Ammon's horn (tissue), 1 donor: ENCODE measurements around the gene MKRN2.
"Not testable (repeated sequence)": the region's sequence is repeated elsewhere in the genome, so short reads cannot be mapped to it uniquely, and the experiment has no call there.

Experiments
- DNase-seq: peaks from one replicate; pipeline ENCODE4 v3.0.0-alpha.2; 2016; ENCODE audit warnings: low spot score

Gene MKRN2, protein sequence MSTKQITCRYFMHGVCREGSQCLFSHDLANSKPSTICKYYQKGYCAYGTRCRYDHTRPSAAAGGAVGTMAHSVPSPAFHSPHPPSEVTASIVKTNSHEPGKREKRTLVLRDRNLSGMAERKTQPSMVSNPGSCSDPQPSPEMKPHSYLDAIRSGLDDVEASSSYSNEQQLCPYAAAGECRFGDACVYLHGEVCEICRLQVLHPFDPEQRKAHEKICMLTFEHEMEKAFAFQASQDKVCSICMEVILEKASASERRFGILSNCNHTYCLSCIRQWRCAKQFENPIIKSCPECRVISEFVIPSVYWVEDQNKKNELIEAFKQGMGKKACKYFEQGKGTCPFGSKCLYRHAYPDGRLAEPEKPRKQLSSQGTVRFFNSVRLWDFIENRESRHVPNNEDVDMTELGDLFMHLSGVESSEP

GRCh38 chr3:12556690-12557472 is at the start of gene MKRN2:
TSS of gene MKRN2 (plus strand) at chr3:12557087. CDS start at chr3:12557151, 64 bp downstream.
- peak; percentile 86 for DNase-seq

- DNase-seq, result no peak
Observed at GRCh38 chr3:12507591-12508281, 49.2 kb upstream of the MKRN2 start.

DNA sequence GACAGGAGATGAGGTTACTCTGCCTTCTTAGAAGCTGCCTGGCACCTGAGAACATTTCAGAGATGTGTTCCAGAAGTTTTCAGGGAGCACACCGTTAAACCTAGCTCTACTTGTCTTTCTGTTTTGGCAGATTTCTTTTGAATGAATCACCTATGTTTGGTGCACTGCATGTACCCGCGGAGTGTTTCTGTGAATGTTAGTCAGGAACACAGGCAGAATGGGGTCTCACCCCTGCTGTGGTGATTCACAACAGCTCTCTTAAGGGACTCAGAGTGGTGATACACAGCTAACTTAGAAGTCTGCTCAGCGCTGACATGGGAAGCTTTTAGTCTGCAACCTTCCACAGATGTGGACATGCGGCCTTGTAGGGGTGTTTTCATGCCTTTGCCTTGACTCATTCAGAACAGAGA is 48.6 kb upstream of the MKRN2 start:
- DNase-seq, result no peak

DNA sequence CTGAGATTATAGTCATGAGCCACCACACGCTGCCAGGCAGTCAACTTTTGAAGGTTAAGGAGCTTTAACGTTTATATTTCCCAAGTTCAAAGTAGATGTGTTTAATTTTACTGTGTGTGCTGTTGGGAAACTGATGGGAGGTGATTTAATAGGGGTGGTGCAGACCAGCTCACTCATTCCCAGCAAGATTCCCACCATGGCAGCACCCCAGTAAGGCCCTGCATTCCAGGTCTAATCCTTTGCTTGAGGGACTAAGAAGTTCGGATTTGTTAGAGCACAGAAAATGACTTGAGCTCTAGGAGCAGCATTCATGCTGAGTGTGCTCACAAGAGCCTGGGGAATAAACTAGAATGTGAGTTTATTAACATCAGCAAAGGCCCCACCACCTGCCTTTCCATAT is 47.4 kb upstream of the MKRN2 start:
- DNase-seq, result no peak

GRCh38 chr3:12512534-12513118 is 44.3 kb upstream of the MKRN2 start:
- DNase-seq, result no peak

GRCh38 chr3:12513694-12514446 is 43.0 kb upstream of the MKRN2 start:
- no peak for DNase-seq

DNA sequence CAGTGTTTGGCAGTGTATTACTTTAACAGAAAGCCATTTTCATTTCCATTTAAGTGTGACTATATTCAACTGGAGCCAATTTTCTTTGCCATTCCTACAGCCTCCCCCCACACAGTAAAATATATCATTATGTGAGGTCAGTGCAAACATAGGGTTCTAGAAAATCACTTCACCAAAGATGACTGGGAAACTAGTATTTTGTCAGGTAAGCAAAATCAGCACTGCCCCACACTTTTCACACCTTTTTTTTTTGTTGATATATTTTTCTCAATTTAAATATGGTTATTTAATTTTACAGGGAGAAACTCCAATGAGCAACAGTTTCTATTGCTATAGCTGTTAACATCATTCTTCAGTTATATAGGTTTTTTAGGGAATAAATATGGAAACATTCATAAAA is 41.3 kb upstream of the MKRN2 start:
- no peak for DNase-seq

GRCh38 chr3:12516873-12517272 is 40.0 kb upstream of the MKRN2 start:
- no peak for DNase-seq

DNA sequence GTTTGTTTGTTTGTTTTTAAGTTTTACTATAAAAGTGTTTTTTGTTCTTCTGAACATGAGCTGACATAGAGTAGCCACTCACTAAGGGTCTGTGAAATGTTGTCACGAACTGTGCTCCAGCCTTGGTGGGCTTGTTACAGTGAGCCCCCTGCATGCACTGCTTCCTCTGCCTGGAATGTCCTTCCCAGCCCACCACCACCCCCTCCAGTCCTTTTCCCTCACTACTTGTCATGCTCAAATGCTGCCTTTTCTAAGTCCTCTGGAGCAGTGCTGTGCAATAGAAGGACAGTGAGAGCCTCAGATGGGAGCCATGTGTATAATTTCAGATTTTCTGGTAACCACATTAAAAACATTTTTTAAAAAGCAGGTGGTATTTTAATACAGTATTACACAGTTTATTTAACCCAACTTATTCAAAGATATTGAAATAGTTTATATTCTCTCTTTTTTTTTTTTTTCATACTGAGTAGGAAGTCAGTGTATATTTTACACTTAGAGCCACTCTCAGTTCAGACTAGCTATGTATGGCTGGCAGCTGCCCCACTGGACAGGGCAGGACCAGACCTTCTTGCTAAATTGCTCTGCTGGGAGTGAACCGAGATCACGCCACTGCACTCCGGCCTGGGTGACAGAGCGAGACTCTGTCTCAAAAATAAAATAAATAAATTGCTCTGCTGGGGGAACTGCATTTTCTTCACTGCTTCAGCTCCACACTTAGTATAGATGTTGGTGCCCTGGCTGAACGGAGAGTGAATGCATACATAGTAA is 38.4 kb upstream of the MKRN2 start:
- DNase-seq, result no peak

DNA sequence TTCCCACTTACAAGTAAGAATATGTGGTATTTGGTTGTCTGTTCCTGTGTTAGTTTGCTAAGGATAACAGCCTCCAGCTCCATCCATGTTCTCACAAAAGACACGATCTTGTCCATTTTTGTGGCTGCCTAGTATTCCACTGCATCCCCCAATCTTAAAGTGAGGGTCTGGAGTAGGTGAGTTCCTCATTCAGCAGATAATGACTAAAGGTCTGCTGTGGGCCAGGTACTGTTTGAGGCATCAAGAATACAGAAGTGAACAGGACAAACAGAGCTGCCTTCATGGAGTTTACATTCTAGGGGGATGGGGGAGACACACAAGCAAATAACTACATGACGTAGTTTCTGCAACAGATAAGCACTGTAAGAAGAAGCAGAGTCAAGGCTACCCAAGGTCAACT is 35.9 kb upstream of the MKRN2 start:
- no peak for DNase-seq

GRCh38 chr3:12522721-12523120 is 34.2 kb upstream of the MKRN2 start:
- DNase-seq, result no peak

- no peak for DNase-seq
Observed at GRCh38 chr3:12527757-12528143, 29.1 kb upstream of the MKRN2 start.

- DNase-seq, result peak; percentile 31
Observed at GRCh38 chr3:12532182-12532581, 24.7 kb upstream of the MKRN2 start.

DNA sequence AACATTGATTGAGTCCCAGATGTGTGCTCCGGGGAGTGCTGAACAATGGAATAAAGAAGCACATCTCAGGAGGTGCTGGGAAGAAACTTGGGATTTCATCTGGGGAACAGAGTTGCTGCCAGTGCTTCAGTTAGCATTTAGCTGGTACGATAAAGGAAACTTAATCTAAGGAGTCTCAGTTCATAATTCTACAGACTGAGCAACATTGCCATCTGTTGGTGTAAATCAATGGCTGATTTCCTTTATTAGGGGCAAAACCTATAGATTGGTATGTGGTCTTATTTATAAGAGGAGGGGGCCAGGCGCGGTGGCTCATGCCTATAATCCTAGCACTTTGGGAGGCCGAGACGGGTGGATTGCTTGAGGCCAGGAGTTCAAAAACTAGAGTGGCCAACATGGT is 20.5 kb upstream of the MKRN2 start:
- DNase-seq, result no peak

DNA sequence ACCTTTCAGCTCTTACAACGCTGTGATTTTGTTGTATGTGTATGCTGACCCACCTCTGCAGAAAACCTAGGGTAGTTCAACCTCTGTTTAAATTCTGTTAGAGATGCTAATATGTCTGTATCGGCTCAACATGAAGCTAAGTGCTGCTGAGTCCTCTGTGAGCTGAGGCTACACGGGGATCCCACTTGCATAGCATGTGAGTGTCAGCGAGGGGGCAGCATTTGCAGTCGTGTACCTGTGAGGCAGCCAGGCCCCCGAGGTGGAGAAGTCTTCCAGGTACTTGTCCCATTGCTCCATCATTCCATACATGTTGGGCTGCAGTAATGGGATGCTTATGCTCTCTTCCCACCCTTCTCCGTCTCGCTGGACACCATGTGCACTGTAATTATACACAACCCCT is 15.3 kb upstream of the MKRN2 start:
- no peak for DNase-seq

DNA sequence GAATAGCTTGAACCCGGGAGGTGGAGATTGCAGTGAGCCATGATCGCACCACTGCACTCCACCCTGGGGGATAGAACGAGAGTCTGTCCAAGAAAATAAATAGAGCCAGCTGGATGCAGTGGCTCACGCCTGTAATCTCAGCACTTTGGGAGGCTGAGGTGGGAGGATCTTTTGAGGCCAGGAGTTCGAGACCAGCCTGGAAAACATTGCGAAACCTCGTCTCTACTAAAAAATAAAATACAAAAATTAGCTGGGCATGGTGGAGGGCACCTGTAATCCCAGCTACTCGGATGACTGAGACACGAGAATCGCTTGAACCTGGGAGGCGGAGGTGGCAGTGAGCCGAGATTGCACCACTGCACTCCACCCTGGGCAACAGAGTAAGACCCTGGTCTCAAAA is 13.4 kb upstream of the MKRN2 start:
- DNase-seq, result not testable (repeated sequence)

- DNase-seq, result no peak
Observed at GRCh38 chr3:12544652-12545472, 12.0 kb upstream of the MKRN2 start.

DNA sequence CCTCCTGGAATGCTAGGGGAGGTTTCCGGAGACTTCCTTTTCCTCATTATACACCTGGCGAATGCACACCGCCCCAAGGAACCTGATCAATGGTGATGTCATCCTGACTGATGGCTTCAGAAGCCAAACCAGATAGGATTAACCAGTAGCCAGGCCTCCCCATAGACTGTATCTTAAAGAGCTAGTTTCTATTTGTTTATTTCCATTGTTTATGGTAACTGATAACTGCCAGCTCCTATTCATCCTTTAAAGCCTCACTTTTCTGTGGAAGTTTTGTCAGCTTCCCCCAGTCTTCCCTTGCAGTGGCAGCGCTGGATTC is 11.5 kb upstream of the MKRN2 start, which contains the start of gene MKRN2OS:
MKRN2OS (minus strand) TSS at position 27 of the 319 bp plus-strand sequence. CDS start 35 bp downstream, outside the sequence.
- DNase-seq, result no peak

DNA sequence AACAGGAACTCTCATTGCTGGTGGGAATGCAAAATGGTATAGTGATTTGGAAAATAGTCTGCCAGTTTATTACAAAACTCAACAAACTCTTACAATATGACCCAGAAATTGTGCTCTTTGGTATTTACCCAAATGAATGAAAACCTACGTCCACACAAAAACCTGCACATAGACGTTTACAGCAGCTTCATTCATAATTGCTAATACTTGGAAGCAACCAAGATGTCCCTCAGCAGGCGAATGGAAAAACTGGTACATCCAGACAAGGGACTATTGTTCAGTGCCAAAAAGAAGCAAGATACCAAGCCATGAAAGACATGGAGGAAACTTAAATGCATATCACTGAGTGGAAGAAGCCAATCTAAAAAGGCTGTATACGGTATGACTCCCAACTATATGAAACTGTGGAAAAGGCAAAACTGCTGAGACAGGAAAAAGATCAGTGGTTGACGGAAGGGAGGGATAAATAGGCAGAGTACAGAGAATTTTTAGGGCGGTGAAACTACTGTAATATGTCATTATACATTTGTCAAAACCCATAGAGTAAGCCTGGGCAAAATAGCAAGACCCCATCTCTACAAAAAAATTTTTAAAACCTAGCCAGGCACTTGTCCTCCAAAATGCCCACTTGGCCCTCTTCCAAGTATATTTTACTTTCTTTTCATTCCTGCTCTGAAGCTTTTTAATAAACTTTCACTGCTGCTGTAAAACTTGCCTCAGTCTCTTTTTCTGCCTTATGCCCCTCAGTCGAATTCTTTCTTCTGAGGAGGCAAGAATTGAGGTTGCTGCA is 6.7 kb upstream of the MKRN2 start:
- no peak for DNase-seq
